ENCODE measurements around the gene GTPBP3.
A peak's percentile ranks its signal among the peaks of the same experiment; 100 is the strongest.
"Not testable (repeated sequence)": the region's sequence is repeated elsewhere in the genome, so short reads cannot be mapped to it uniquely, and the experiment has no call there.

GTPBP3 gene, protein sequence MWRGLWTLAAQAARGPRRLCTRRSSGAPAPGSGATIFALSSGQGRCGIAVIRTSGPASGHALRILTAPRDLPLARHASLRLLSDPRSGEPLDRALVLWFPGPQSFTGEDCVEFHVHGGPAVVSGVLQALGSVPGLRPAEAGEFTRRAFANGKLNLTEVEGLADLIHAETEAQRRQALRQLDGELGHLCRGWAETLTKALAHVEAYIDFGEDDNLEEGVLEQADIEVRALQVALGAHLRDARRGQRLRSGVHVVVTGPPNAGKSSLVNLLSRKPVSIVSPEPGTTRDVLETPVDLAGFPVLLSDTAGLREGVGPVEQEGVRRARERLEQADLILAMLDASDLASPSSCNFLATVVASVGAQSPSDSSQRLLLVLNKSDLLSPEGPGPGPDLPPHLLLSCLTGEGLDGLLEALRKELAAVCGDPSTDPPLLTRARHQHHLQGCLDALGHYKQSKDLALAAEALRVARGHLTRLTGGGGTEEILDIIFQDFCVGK

DNA sequence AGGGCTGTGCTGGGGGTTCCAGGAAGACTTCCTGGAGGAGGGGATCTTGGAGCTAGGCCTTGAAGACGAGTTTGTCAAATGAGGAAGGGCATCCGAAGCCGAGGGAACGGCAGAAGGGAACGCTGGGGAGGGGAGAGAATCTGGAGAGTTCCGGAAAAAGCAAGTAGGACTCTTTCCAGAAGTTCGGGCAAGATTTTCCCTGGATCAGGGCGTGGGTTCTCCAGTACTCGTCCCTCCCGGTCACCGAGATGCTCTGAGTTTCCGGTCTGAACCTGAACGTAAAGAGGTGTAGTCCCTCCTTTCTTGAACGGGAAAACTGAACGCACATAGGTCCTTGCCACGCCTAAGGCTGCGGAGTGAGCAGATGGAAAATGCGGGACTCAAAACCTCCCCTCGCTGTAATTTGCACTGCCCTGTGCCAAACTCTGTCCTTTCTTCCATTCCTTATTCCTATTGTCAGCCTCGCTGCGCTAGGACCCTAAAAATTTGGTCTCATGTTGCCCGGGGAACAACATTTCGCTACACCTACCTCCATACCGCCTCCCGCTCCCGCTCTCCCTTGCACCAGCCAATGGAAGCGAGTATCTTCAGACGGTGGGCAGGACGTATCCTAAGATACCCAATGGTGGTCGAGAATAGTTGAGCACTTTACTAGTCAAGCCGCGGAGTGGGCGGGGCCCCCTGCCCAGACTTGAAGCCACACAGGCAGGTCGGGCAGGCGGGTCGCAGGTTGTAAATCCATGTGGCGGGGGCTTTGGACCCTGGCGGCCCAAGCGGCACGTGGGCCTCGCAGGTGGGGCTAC is at the start of gene GTPBP3:
GTPBP3 (plus strand) TSS at position 682 of the 803 bp plus-strand sequence; CDS start at position 741, 59 bp downstream.
- peak; percentile 65 to 99 (median 94) for DNase-seq

DNA sequence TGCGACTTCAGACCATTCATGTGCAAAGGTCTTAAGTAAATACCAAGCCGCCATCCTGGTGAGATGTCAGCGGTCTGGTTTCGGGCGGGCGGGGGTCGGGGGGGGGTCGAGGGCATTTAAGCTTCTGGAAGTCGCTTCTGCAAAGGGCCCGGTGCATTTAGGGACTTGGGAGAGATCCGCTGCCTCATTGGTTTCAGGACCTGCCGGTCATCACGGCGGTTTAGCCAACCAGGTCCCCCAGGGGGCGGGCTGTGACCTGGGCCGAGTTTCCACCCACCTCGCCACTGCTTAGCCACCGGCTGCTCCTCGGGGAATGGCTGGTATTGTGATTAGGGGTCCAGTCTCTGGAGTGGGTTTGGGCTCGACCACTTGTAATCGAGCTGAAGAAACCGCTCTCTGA is 47.9 kb upstream of the GTPBP3 start:
- peak in 21 of 56 donors; percentile 1 to 46 (median 16) for DNase-seq

DNA sequence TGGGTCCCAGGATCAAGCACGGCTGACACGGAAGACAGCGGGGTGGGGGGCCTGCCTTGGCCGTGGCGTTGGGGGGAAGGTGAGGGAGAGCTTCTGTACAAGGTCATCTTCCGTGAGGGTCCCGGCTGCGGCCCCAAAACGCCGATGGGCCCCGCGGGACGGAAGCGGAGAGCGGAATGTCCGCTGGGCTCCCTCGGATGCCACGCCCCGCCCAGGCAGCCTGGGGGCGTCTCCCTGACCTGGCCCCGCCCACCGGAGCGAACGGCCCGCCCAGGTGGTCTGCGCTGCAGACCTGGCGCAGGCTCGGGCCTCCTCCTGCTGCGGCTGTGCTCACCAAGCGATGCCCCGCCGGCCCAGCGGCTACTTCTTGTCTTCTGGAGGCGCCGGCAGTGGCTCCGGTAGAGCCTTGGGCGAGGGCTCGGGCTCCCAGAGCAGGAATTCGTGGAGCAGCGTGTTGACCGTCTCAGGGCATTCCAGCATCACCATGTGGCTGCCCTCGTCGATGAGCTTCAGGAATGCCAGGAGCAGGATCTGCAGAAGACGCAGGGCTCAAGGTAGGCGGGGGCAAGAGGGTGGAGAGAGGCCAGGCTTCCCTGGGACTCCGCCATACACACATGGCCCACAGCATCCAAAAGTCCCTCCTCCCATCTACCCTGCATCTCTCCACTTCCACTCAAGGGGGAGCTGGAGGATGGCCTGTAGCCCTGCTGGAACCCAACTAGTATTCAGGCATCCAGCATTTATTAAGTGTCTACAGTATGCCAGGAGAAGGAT is 44.9 kb upstream of the GTPBP3 start:
- peak in 24 of 56 donors; percentile 0 to 63 (median 14) for DNase-seq

DNA sequence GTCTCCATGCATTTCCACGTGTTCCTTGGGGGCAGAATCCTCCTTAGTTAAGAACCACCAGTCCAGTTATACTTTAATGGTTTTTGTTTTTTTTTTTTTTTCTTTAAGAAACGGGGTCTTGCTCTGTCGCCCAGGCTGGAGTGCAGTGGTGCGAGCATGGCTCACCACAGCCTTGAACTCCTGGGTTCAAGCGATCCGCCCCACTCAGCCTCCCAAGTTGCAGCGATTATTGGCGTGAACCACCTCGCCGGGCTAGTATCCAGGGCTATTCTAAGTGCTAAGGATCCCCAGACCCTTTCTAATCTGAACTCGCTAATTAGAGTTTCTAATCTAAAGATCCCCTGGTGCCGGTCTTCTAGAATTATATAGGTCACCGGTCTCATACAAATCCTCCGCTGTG is 43.7 kb upstream of the GTPBP3 start:
- no peak for DNase-seq

DNA sequence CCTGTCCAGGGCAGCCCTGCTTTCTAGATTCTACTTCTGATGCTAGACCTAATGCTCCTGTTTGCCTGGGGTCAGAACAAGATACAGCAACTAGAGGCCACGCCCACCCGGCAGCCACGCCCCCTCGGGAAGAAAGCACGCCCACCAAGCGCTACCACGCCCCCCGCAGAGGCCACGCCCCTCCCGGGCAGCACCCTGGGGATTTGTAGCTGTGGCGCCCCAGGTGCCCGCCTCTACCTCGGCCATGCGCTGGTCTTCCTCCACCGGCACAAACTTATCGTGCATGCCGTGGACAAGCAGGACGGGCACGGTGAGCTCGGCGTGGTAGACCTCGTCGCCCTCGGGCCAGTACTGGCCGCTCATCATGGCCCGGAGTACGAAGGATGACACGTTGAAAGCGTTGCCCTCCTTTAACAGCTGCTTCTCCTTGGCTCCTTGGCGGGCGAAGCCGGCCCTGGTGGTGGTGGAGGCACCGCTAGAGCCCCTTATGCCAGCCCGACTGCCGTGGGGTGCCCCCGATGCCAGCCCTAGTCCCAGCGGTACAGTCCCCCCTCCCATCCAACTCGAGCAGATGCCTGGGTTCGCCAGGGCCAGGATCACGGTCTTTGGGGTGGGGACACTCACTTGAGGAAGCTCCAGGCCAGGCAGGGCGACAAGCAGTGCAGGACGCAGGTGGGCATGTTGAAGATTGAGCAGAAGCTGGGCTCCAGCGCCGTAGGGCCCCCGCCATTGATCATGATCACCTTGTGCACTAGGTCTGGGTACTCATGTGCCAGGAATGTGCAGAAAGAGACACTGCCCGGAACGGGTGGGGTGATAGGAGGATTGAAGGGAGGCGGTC is 43.1 kb upstream of the GTPBP3 start:
- DNase-seq = peak in 1 of 56 donors; percentile 32

DNA sequence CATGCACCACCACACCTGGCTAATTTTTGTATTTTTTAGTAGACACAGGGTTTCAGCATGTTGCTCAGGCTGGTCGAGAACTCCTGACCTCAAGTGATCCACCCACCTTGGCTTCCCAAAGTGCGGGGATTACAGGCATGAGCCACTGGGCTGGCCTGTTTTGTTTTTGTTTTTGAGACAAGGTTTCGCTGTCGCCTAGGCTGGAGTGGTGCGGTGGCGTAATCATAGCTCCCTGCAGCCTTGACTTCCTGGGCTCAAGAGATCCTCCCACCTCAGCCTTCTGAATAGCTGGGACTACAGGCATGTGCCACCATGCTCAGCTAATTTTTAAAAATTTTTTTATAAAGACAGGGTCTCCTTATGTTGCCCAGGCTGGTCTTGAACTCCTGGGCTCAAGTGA is 41.8 kb upstream of the GTPBP3 start:
- not testable (repeated sequence) for DNase-seq

DNA sequence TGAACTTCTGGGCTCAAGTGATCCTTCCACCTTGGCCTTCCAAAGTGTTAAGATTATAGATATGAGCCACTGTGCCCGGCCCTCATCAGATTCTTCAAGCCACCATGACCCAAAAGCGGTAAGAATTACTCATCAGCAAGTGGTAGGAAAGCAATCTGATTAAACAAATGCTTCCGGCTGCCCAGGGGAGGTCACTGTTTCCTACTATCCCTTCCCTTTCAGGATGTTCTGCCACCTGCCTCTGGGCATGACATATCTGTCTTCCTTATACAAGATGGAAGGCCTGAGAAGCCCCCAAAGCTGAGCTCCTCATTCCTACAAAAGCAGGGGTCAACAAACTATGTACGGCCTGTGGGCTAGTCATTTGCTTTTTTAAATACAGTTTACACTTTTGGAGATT is 41.1 kb upstream of the GTPBP3 start:
- DNase-seq = no peak

DNA sequence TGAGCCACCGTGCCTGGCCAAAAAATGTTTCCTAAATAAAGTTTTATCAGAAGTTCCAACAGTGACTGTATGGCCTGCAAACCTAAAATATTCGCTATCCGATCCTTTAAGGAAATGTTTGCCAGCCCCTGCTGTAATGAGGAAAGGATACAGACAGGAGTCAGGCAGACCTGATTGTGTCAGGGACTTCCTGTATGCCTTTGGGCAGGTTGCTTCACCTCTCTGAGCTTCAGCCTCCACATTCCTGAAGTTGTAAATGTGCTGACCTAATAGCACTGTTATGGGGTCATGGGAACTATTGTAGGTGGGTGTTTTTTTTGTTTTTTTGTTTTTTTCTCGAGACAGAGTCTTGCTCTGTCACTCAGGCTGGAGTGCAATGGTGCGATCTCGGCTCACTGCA is 40.4 kb upstream of the GTPBP3 start:
- no peak for DNase-seq

DNA sequence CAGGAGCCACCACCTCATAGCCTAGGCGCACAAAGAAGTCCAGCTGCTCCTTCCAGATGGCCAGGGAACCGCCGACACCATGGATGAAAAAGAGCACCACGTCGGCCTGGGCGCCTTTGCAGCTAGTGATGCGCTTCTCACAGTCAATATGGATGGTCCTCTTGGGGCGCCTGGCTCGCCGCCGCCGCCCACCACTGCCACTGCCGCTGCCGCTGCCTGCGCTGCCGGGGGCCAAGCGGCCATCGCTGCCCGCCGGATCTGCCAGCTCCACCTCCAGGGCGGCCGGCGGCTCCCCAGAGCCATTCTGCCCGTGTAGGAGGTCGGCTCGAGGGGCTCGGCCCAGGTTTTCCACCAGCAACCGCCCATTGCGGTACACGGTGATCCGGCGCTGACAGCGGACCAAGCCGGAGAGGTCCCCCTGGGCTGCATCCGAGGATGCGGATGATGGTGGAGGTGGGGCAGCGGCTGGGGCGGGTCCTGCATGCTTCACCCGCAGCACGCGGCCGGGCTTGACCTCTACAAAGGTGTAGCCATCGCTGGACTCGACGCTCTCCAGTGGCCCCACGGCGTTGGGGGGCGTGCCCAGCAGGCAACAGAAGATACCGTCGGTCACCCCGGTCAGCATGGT is 36.2 kb upstream of the GTPBP3 start:
- no peak for DNase-seq

DNA sequence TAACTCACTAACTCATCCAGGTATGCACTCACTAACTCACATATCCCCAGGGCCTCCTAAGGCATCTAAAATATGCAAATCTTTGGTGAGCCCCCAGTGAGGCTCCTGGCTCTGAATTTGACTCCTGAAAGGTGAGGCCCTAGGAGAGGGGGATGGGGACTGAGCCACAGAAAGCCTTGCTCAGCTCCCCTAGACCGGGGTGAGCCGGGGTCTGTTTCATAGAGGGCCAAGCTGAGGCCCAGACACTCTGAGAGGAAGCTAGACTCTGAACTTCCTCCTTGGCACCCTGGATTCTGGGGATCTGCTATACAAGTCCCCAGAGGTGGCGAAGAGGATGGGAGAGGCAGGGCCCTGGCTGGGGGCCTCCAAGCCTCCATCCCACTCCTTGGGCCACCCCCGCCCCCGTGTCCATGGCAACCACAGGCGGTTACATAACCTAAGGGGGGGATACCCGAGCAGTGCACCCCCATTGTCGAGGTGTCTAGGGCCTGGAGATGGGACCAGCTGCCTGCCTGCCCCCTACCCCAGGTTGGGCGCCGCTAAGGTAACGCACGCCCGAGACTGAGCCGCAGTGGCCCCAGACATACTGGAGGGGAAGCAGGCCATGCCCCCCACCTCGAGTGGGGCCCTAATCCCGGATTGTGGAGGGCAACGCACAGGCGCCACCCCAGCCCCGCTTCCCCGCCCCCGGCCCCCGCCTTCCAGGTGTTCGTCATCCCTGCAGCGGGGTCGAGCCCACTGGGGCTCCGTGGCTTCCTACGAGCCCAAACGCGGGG is 34.8 kb upstream of the GTPBP3 start:
- DNase-seq = peak in 42 of 56 donors; percentile 12 to 74 (median 41)

DNA sequence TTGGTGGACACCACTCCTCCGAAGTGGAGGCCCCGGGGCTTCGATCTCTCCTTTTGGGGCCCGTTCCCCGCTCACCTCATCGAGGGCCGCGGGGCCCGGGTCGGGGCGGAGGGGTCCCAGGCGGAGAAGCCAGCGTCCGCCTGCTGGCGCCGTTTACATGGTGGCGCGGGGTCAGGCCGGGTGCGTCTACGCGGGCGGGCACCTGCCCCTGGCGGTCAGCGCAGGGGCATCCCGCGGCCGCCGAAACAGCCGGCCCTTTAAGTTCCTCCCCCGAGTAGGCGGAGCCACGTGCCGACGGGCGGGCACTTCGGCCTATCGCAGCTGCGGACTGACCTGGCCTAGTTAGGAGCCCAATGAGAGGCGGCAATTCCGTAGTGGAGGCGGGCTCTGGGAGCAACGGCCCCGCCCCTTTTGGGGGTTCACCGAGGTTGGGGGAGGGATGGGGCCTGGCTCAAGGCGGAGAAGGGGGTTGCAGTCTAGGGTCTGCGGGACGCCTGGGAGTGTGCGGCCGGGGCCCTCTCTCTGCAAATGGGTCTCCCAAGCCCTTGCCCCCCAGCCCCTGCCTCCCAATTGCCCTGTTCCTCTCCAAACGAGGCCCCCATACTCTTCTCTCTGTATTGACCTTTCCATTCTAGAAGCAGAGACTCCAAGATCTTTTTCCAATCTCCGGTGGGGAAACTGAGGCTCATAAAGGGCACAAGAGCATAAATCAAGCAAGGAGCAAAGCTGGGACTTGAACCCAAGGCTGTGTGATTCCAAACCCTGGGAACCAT is 34.0 kb upstream of the GTPBP3 start, which contains the start of gene ABHD8:
ABHD8 (minus strand) TSS at position 259 of the 773 bp plus-strand sequence. CDS start 1,809 bp downstream, outside the sequence.
- peak; percentile 13 to 97 (median 85) for DNase-seq

DNA sequence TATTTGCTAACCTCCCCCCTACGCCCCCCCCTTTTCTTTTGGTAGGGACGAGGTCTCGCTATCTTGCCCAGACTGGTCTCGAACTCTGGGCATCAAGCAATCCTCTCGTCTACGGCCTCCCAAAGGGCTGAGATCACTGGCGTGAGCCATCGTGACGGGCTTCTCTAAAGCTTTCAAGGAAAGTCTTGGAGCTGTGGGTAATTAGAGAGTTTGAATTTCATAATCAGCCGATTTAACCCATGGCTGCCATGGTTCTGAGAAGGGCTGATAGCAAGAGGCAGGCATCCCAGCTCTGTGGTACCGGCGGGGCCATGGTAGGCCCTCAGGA is 33.4 kb upstream of the GTPBP3 start:
- peak in 1 of 56 donors; percentile 18 for DNase-seq

DNA sequence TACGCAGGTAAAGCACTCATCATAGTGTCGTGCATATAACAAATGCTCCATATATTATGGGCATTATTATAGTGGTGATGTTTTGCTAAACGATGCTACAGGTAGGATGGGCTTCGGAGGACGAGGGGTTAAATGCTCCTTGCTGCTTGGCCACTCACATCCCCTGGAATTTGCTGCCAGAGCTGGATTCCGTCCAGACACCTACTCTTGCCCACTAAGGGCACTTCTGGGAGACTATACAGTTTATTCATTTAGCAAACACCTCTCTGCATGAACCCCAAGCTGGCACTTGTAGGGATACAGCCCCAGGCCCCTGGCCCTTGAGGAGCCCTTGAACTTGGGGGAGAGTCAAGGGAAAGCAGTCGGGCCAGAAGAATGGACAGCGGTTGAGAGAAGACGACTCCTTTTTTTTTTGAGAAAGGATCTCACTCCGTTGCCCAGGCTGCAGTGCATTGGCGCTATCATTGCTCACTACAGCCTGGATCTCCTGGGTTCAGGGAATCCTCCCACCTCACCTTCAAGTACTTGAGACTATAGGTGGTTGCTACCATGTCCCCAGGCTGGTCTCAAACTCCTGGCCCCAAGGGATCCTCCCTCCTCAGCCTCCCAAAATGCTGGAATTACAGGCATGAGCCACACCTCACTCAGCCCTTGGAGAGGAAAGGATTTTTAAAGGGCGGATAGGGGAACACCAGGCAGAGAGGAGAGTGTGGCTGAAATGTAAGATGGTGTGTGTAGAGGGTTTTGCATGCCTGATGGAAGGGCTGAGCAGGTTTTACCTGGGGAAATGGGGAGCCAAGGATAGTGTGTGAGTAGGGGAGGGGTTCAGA is 32.8 kb upstream of the GTPBP3 start:
- DNase-seq = peak in 5 of 56 donors; percentile 10 to 41 (median 17)

DNA sequence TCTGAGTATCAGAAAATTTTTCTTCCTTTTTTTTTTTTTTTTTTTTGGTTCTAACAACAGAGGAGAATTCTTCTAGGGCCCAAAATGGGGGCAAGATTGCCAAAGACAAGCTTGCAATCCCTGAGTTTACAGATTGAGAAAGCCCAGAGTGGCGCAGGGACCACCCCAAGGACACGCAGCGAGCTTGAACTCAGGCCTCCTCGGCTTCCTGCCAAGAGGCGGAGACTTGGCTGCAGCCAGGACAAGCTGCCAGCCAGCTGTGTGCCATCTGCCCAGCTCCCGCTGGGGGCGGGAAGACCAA is 32.2 kb upstream of the GTPBP3 start:
- DNase-seq = no peak

DNA sequence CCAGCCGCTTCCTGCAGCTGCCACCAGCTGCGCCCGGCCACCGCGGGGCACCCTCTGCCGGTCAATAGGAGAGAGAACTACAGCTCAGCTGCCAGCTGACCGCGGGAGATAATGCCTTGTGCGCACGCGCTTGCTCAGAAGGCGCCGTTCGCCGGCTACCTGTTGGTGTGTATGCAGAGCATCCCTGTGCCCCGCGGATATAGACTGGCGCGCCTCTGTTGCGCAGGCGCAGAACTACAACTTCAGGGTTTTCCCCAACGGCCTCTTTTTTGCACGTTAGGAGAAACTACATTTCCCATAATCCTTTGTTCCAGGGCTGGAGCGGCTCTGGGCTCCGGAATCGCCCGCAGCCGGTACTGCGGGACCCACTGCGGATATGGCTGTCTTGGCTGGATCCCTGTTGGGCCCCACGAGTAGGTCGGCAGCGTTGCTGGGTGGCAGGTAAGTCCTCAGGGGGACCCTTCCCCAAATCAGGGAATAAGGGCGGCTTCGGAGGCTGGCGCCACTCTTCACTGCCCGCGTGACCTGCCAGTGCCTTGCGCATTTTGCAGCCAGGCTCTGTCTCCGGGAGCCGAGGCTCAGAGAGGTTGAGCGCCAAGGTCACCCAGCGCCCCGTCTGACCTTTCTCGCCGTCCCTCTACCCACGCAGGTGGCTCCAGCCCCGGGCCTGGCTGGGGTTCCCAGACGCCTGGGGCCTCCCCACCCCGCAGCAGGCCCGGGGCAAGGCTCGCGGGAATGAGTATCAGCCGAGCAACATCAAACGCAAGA is 31.7 kb upstream of the GTPBP3 start, which contains the start of gene MRPL34:
MRPL34 (plus strand) TSS at position 356 of the 768 bp plus-strand sequence; CDS start at position 377, 21 bp downstream.
- DNase-seq = peak; percentile 57 to 99 (median 94)

DNA sequence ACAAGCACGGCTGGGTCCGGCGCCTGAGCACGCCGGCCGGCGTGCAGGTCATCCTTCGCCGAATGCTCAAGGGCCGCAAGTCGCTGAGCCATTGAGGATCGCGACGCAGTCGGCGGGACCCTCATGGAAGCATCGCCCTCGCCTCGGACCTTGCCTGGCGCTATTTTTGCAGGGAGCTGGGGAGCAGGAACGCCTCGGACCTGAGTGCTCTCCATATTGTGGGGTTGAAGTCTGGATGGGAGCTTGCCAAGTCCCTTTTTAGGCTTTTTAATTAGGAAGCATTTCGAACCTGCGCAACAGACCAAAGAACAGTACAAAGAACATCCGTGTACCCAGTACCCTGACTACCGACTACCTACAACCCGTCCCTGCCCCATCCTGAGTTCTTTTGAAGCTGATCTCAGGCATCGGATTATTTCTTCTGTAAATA is 31.1 kb upstream of the GTPBP3 start:
- peak in 2 of 56 donors; percentile 50 to 61 for DNase-seq

All from nucleus accumbens (tissue), 56 donors.